GDM1 (cell line): ENCODE results near the gene DQX1.

ENCODE experiments used
- DNase-seq: peaks from one replicate; lab custom pipeline; 2025; lab: John Stamatoyannopoulos, UW

DQX1 gene

GRCh38 chr2:74532222-74532621, 6.2 kb upstream of the DQX1 start:
- DNase-seq: no peak

DNA sequence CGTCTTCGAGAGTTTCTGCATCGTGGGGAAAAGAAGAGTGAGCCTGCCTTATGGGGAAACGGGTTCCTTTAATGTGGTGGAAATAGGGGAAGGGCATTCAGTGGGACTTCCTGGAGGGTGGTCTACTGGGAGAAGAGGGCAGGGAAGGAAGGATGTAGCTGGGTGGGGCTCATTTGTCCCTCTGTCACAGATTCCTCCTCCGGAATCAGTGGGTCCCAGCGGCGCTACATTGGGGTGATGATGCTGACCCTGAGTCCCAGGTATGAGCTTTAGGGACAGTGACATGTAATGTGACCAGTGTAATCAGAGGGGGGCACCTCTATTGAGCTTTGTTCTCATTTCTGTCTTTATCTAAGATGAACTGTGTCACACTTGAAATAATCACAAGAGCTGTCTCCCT, 5.6 kb upstream of the DQX1 start:
- DNase-seq: no peak

GRCh38 chr2:74530239-74531187, 4.5 kb upstream of the DQX1 start:
- DNase-seq: no peak

DNA sequence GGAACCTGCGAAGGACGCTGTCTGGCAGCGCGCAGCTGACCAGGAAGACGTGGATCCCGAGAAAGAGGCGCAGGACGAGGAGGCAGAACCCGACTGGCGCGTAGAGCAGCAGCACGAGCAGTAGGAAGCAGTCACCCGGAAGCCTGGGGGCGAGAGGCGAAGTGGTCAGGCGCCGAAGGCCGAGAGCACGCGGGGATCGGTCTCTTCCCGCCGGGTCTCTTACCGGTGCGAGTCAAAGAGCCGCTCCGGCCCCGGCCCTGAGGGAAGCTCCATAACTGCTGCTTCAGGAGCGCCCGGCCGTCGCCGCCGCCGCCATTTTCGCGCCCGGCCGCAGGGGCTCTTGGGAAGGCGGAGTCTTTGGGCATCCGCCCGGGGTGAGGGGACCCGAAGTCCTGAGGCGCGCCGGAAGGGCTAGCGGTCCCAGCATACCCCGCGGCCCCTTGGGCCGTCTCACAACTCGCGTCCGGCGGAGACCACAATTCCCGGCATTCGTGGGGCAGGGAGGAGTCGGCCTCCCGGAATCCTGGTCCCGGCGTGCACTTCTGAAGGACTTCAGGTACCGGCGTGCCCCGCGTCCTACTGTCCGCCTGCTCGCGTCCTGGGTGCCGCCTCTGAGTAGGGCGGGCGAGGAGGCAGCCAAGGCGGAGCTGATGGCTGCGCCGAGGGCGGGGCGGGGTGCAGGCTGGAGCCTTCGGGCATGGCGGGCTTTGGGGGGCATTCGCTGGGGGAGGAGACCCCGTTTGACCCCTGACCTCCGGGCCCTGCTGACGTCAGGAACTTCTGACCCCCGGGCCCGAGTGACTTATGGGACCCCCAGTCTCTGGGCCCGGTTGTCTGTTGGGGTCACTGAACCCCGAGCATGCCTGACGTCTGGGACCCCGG, 3.6 kb upstream of the DQX1 start, which contains the start of the genes AUP1 and HTRA2:
AUP1 (minus strand) TSS at position 350 of the 882 bp plus-strand sequence; CDS start at position 273, 77 bp downstream.
HTRA2 (plus strand) TSS at position 577 of the 882 bp plus-strand sequence; CDS start at position 651, 74 bp downstream.
- DNase-seq: peak; percentile 90

GRCh38 chr2:74528600-74529356, 2.7 kb upstream of the DQX1 start:
- no peak for DNase-seq

DNA sequence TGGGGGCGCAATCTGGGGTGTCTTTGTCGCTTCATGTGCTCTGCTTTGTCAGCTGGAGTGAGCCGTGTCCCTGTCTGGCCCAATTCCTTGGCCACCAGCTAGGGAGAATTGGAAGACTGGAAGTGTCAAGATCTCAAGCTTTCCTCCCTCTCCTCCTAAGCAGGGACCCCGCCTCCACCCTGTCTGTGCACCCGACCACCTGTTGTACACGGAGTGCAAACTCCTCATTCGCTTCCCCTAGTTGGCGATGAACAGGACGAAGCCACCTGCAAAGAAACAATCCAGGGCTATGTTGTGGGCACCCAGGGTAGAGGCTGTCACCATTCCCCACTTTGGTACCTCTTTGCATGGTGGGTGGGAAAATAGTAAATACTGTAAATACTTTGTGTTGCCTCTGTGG, 1.7 kb upstream of the DQX1 start:
- no peak for DNase-seq

DNA sequence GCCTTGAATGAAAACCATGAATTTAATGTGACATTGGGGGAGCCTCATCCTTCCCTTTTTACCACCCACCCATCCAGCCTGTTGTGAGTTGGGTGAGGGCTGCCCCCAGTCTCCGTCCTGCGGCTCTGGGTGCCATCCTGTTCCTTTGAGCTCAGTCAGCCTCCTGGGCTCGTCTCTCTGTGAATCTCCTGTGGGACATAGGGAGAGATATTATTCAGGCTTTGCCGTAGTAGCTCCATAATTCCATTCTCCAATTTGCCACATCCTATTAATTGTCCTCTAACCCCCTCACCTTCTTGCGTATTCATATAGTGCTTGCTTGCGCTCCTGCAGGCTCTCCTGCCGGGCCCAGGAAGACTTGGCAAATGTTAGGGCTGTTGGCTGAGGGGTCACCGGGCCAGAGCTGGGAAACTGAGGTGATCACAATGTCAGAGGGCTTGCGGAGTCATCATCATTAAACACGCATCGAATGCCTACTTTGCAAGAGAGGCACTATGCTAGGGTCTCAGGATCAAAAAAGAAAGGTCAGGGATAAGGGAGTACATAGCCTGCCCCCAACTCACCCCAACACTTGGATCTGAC, 709 bp upstream of the DQX1 start:
- no peak for DNase-seq

- DNase-seq: no peak
Observed at GRCh38 chr2:74524955-74525716, 895 bp downstream of the DQX1 start.

GRCh38 chr2:74524005-74524404, 2.0 kb downstream of the DQX1 start:
- DNase-seq: no peak

DNA sequence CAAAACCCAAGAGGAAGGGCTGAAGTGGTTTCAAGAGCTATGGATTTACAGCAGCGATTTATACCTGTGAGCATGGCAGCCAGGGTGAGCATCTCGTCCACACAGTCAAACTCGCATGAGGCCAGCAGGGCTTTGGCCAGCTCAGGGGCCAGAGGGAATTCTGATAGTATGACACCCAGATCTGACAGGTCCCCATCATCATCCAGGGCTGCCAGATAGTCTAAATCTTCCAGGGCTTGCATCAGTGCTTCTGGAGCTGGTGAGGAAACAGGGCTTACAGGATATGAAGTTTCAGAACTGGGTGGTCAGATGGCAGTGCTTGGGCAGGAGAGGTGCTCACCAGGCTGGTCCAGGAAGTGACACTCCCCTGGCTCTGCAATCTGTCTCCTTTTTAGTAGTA, 3.5 kb downstream of the DQX1 start:
- DNase-seq: no peak

- DNase-seq: no peak
Observed at GRCh38 chr2:74516650-74517049, 9.4 kb downstream of the DQX1 start.

- DNase-seq: no peak
Observed at GRCh38 chr2:74515981-74516633, 9.9 kb downstream of the DQX1 start.

- no peak for DNase-seq
Observed at GRCh38 chr2:74515271-74515980, 10.6 kb downstream of the DQX1 start.

GRCh38 chr2:74514368-74515270, 11.4 kb downstream of the DQX1 start, which contains the start of gene TLX2:
Gene TLX2, plus strand, starts transcription at chr2:74514450. Its CDS starts 357 bp downstream, at chr2:74514807.
- no peak for DNase-seq

GRCh38 chr2:74513605-74514367, 12.2 kb downstream of the DQX1 start:
- no peak for DNase-seq

DNA sequence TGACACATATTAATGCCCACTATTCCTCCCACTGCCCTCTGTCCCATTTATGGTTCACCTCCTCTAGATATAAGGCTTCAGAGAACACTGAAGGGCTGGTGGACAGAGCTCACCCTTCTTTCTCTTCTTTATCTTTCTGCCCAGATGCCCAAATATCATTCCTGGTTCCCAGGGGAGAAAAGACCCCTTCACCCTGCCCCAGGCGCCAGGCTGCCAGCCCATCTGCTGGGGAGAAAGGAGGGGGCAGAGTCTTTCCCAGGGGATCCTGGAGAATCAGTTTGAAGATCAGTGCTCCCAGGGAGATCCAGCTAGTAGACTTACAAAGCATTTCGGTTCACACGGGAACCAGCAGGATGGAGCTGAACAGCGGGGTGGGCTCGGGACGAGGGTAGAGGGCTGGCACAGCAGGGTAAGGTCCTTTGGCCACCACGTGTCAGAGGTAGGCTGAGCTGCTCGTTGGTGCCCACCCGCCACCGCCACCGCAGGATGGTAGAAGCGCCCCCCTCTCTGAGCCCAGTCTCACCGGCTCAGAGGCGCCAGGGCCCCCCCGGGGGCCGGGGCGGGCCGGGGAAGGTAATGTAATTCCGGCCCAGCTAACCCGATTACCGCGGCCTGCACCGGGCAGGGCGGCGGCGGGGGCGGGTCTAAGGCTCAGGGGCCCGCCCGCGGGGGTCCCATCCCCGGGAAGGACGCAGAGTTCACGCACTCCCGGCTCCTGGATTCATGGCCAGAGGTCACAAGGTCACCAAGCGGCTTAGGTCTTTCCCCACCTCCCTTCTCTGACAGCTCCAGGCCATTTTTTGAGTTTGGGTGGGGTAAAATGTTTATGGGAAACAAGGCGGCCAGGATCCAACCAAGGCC, 13.1 kb downstream of the DQX1 start:
- no peak for DNase-seq
